ENCODE data around the gene TTC23.
"Not testable (repeated sequence)": the region's sequence is repeated elsewhere in the genome, so short reads cannot be mapped to it uniquely, and the experiment has no call there.

The TTC23 gene

GRCh38 chr15:99115300-99116215 is 133.8 kb downstream of the TTC23 start:
- no peak for DNase-seq (ENCODE audit: low read depth)
- Histone ChIP-seq H3K4me1 (ENCODE audit: control insufficient read depth, insufficient read depth, low read length) (peaks cover 7% of the 10 kb centered on the region), H3K9ac (ENCODE audit: low read length) (no peak overlapping the region), H3K27me3 (replicated peaks; ENCODE audit: control insufficient read depth, insufficient read depth, low read length) (no peaks in the 10 kb centered on the region), H3K9me3 (ENCODE audit: control insufficient read depth, low read length) (no peaks in the 10 kb centered on the region), H3K4me3 (ENCODE audit: low read length) (no peak overlapping the region), H3K36me3 (ENCODE audit: control insufficient read depth, insufficient read depth, low read length, severe bottlenecking) (peaks cover 8% of the 10 kb centered on the region)

- Histone ChIP-seq H3K4me3 (ENCODE audit: low read length) (no peak overlapping the region), H3K9ac (ENCODE audit: low read length) (no peak overlapping the region), H3K9me3 (ENCODE audit: control insufficient read depth, low read length) (no peaks in the 10 kb centered on the region), H3K4me1 (ENCODE audit: control insufficient read depth, insufficient read depth, low read length) (peaks cover 14% of the 10 kb centered on the region), H3K36me3 (ENCODE audit: control insufficient read depth, insufficient read depth, low read length, severe bottlenecking) (peaks cover 8% of the 10 kb centered on the region), H3K27me3 (replicated peaks; ENCODE audit: control insufficient read depth, insufficient read depth, low read length) (no peaks in the 10 kb centered on the region)
- DNase-seq (ENCODE audit: low read depth) = no peak
These were observed 134.7 kb downstream of the TTC23 start for GRCh38 chr15:99114511-99115299.

GRCh38 chr15:99113547-99114271 is 135.7 kb downstream of the TTC23 start:
- DNase-seq (ENCODE audit: low read depth) = no peak
- Histone ChIP-seq H3K4me1 (ENCODE audit: control insufficient read depth, insufficient read depth, low read length) (peaks cover 14% of the 10 kb centered on the region), H3K4me3 (ENCODE audit: low read length) (no peak overlapping the region), H3K9me3 (ENCODE audit: control insufficient read depth, low read length) (no peaks in the 10 kb centered on the region), H3K9ac (ENCODE audit: low read length) (no peak overlapping the region), H3K36me3 (ENCODE audit: control insufficient read depth, insufficient read depth, low read length, severe bottlenecking) (peaks cover 8% of the 10 kb centered on the region), H3K27me3 (replicated peaks; ENCODE audit: control insufficient read depth, insufficient read depth, low read length) (no peaks in the 10 kb centered on the region)

GRCh38 chr15:99111641-99112040 is 137.7 kb downstream of the TTC23 start:
- H3K4me3 ChIP-seq (ENCODE audit: low read length); H3K36me3 ChIP-seq (ENCODE audit: control insufficient read depth, insufficient read depth, low read length, severe bottlenecking); H3K27me3 ChIP-seq (replicated peaks; ENCODE audit: control insufficient read depth, insufficient read depth, low read length); H3K9me3 ChIP-seq (ENCODE audit: control insufficient read depth, low read length); H3K9ac ChIP-seq (ENCODE audit: low read length); DNase-seq (ENCODE audit: low read depth): not testable (repeated sequence)
- H3K4me1 ChIP-seq (ENCODE audit: control insufficient read depth, insufficient read depth, low read length) = peaks cover 23% of the 10 kb centered on the region

- Histone ChIP-seq H3K4me3 (ENCODE audit: low read length) (no peak overlapping the region), H3K9ac (ENCODE audit: low read length) (no peak overlapping the region), H3K4me1 (ENCODE audit: control insufficient read depth, insufficient read depth, low read length) (peaks cover 32% of the 10 kb centered on the region), H3K9me3 (ENCODE audit: control insufficient read depth, low read length) (no peaks in the 10 kb centered on the region), H3K27me3 (replicated peaks; ENCODE audit: control insufficient read depth, insufficient read depth, low read length) (no peaks in the 10 kb centered on the region), H3K36me3 (ENCODE audit: control insufficient read depth, insufficient read depth, low read length, severe bottlenecking) (peaks cover 8% of the 10 kb centered on the region)
- DNase-seq (ENCODE audit: low read depth) = peak; percentile 61
These were observed 138.6 kb downstream of the TTC23 start for GRCh38 chr15:99110581-99111320.

GRCh38 chr15:99110093-99110492 is 139.3 kb downstream of the TTC23 start:
- DNase-seq (ENCODE audit: low read depth) = no peak
- Histone ChIP-seq H3K9me3 (ENCODE audit: control insufficient read depth, low read length) (no peaks in the 10 kb centered on the region), H3K4me3 (ENCODE audit: low read length) (no peak overlapping the region), H3K36me3 (ENCODE audit: control insufficient read depth, insufficient read depth, low read length, severe bottlenecking) (peaks cover 8% of the 10 kb centered on the region), H3K9ac (ENCODE audit: low read length) (no peak overlapping the region), H3K4me1 (ENCODE audit: control insufficient read depth, insufficient read depth, low read length) (peaks cover 32% of the 10 kb centered on the region), H3K27me3 (replicated peaks; ENCODE audit: control insufficient read depth, insufficient read depth, low read length) (no peaks in the 10 kb centered on the region)

GRCh38 chr15:99109555-99110021 is 139.8 kb downstream of the TTC23 start:
- Histone ChIP-seq H3K4me3 (ENCODE audit: low read length) (no peak overlapping the region), H3K4me1 (ENCODE audit: control insufficient read depth, insufficient read depth, low read length) (peaks cover 32% of the 10 kb centered on the region), H3K9ac (ENCODE audit: low read length) (no peak overlapping the region), H3K27me3 (replicated peaks; ENCODE audit: control insufficient read depth, insufficient read depth, low read length) (no peaks in the 10 kb centered on the region), H3K36me3 (ENCODE audit: control insufficient read depth, insufficient read depth, low read length, severe bottlenecking) (peaks cover 8% of the 10 kb centered on the region), H3K9me3 (ENCODE audit: control insufficient read depth, low read length) (no peaks in the 10 kb centered on the region)
- DNase-seq (ENCODE audit: low read depth) = no peak

- Histone ChIP-seq H3K4me3 (ENCODE audit: low read length) (no peak overlapping the region), H3K9me3 (ENCODE audit: control insufficient read depth, low read length) (no peaks in the 10 kb centered on the region), H3K9ac (ENCODE audit: low read length) (no peak overlapping the region), H3K27me3 (replicated peaks; ENCODE audit: control insufficient read depth, insufficient read depth, low read length) (no peaks in the 10 kb centered on the region), H3K36me3 (ENCODE audit: control insufficient read depth, insufficient read depth, low read length, severe bottlenecking) (peaks cover 6% of the 10 kb centered on the region), H3K4me1 (ENCODE audit: control insufficient read depth, insufficient read depth, low read length) (peaks cover 32% of the 10 kb centered on the region)
- no peak for DNase-seq (ENCODE audit: low read depth)
These were observed 140.4 kb downstream of the TTC23 start for GRCh38 chr15:99108993-99109392.

GRCh38 chr15:99106417-99107220 is 142.8 kb downstream of the TTC23 start:
- peak overlapping the region; percentile 73 for H3K4me3 ChIP-seq (ENCODE audit: low read length)

More at GRCh38 chr15:99106417-99107220, 142.8 kb downstream of the TTC23 start:
- no peaks in the 10 kb centered on the region for H3K27me3 ChIP-seq (replicated peaks; ENCODE audit: control insufficient read depth, insufficient read depth, low read length)
- H3K9me3 ChIP-seq (ENCODE audit: control insufficient read depth, low read length) = no peaks in the 10 kb centered on the region
- H3K36me3 ChIP-seq (ENCODE audit: control insufficient read depth, insufficient read depth, low read length, severe bottlenecking) = no peaks in the 10 kb centered on the region
- peaks cover 49% of the 10 kb centered on the region for H3K4me1 ChIP-seq (ENCODE audit: control insufficient read depth, insufficient read depth, low read length)
- DNase-seq (ENCODE audit: low read depth) = no peak
- H3K9ac ChIP-seq (ENCODE audit: low read length) = peak overlapping the region; percentile 34
